K562 (cell line): ENCODE measurements around the gene TYSND1.

Source experiments
- ETV1 ChIP-seq: fragments of 450-650 bp; conservative IDR thresholded peaks from 2 replicates; pipeline ENCODE4 v1.6.1; 2016; ENCODE audit warnings: missing genetic modification characterization, control low read depth, low read depth, missing compliant biosample characterization
- SRSF7 ChIP-seq: fragments of 200-400 bp; formaldehyde crosslinking; optimal IDR thresholded peaks from 2 replicates; pipeline ENCODE3; 2017; ENCODE audit warnings: mild to moderate bottlenecking, low read depth, low read length

DNA sequence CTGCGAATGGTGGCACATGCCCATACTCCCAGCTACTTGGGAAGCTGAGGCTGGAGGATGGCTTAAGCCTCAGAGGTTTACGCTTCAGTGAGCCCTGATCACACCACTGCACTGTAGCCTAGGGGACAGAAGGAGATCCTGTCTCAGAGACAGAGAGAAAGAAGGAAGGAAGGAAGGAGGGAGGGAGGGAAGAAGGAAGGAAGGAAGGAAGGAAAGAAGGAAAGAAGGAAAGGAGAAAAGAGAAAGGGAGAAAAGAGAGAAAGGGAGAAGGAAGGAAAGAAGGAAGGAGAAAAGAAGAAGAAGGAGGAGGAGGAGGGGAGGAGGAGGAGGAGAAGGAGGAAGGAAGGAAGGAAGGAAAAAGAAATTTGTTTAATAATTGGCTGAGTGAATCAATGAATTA, 36.8 kb upstream of the TYSND1 start:
- TF ChIP-seq SRSF7 (no peak), ETV1 (tag) (no peak)
